Endodermal cell (in vitro differentiated cells): ENCODE results near the gene ACOT7. TPM values are rescaled to one million over a fixed set of nuclear protein-coding genes. Genes with fewer than 3 reads are reported as not detected.

Experiments
- DNase-seq: peaks from one replicate; pipeline ENCODE4 v3.0.0-alpha.2; 2017
- H3K27ac ChIP-seq: 2 replicates; pipeline ENCODE4 v1.5.1; 2013; ENCODE audit warnings: mild to moderate bottlenecking, low read depth, low read length, moderate library complexity
- H3K27me3 ChIP-seq: 2 replicates; pipeline ENCODE4 v1.6.1; 2013; ENCODE audit warnings: mild to moderate bottlenecking, low read length, moderate library complexity; ENCODE audit not compliant: insufficient read depth, control insufficient read depth, poor library complexity, severe bottlenecking
- H3K36me3 ChIP-seq: 2 replicates; pipeline ENCODE4 v1.7.0; 2013; ENCODE audit warnings: mild to moderate bottlenecking, low read length, moderate library complexity; ENCODE audit not compliant: control insufficient read depth, insufficient read depth
- H3K4me1 ChIP-seq: one replicate; pipeline ENCODE4 v1.7.0; 2013; ENCODE audit warnings: low read length; ENCODE audit not compliant: control insufficient read depth, insufficient read depth
- H3K4me3 ChIP-seq: 2 replicates; pipeline ENCODE4 v1.5.1; 2013; ENCODE audit warnings: mild to moderate bottlenecking, low read length, moderate library complexity
- H3K9ac ChIP-seq: 2 replicates; pipeline ENCODE4 v1.6.1; 2013; ENCODE audit warnings: mild to moderate bottlenecking, low read length, moderate library complexity; ENCODE audit not compliant: poor library complexity, severe bottlenecking; ENCODE audit errors: extremely low read depth
- H3K9me3 ChIP-seq: 2 replicates; pipeline ENCODE4 v1.6.1; 2013; ENCODE audit warnings: mild to moderate bottlenecking, low read length, moderate library complexity; ENCODE audit not compliant: control insufficient read depth
- H3K27ac Mint-ChIP-seq: 2 replicates; pipeline ENCODE4 v1.8.0; 2020; ENCODE audit warnings: mixed read lengths
- H3K27me3 Mint-ChIP-seq: 2 replicates; pipeline ENCODE4 v1.8.0; 2021; ENCODE audit warnings: mild to moderate bottlenecking, mixed read lengths; ENCODE audit not compliant: insufficient read depth
- H3K36me3 Mint-ChIP-seq: 2 replicates; pipeline ENCODE4 v1.8.0; 2020; ENCODE audit warnings: low read depth, mixed read lengths
- H3K4me1 Mint-ChIP-seq: 2 replicates; pipeline ENCODE4 v1.8.0; 2020; ENCODE audit warnings: mixed read lengths
- H3K4me3 Mint-ChIP-seq: 2 replicates; pipeline ENCODE4 v1.8.0; 2020; ENCODE audit warnings: mild to moderate bottlenecking, moderate library complexity, mixed read lengths
- H3K9me3 Mint-ChIP-seq: 2 replicates; pipeline ENCODE4 v1.8.0; 2020; ENCODE audit warnings: mild to moderate bottlenecking, mixed read lengths
- WGBS, 2 experiments: methylation state at CpG; one replicate each; pipeline versions ENCODE4 v1.1.5 to v1.1.7; 2013; ENCODE audit warnings: missing lambda C conversion rate in 2 of 2, mixed read lengths in 1 of 2; ENCODE audit not compliant: insufficient coverage in 1 of 2, insufficient read length in 1 of 2; 5-methylcytosine and 5-hydroxymethylcytosine counted together
- total RNA-seq, 2 donors: library from RNA; stranded (reverse); fragmentation: NEBNext Ultra II Directional in 1 of 2; extraction: Animal tissue kit (Norgen Biotek cat#: 25700) in 1 of 2; gene quantifications; 2 replicates in 1 of 2; 3 replicates in 1 of 2; pipeline ENCODE4 v1.2.1, GENCODE V29; 2021
- TF ChIP-seq, protein P1 (sequence below): fragments of 200-600 bp; sonication (generic); conservative IDR thresholded peaks from 2 replicates; pipeline ENCODE4 v1.5.0; 2021; ENCODE audit warnings: antibody characterized with exemption, mild to moderate bottlenecking

Gene ACOT7
- total RNA-seq, 2 donors from 2014 or later, result 51.3 to 70.7 TPM

DNA sequence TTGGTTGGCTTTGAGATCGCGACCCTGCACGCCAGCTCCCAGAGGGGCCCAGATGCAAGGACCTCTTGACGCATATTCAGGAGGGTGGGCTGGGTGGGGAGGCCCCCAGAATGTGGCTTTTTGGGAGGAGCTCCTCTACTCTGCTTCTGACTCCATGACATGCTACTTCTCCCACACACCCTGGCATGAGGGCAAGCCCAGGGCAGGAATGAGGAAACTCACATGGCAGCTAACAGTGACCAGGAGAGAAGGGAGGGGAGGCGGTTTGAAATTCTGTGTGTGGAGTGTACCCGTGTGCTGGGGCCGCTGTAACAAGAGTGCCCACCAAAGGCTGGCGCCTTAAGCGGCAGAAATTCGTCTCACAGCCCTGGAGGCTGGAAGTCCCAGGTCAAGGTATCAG is 71.4 kb downstream of the ACOT7 start:
- Histone ChIP-seq H3K4me1 (no peaks in the 10 kb centered on the region), H3K9me3 (no peaks in the 10 kb centered on the region), H3K27me3 (no peaks in the 10 kb centered on the region), H3K36me3 (no peaks in the 10 kb centered on the region), H3K4me3 (no peak overlapping the region), H3K27ac (no peak overlapping the region), H3K9ac (no peak overlapping the region)
- 95 to 96% methylated on average over 10 of the region's 10 CpGs for WGBS, 2 experiments
- H3K27ac Mint-ChIP-seq, result no peak overlapping the region
- H3K4me1 Mint-ChIP-seq, result no peaks in the 10 kb centered on the region
- H3K9me3 Mint-ChIP-seq, result no peaks in the 10 kb centered on the region
- DNase-seq, result no peak
- H3K4me3 Mint-ChIP-seq, result no peak overlapping the region
- peaks cover 12% of the 10 kb centered on the region for H3K36me3 Mint-ChIP-seq
- H3K27me3 Mint-ChIP-seq, result no peaks in the 10 kb centered on the region
- TF ChIP-seq, protein P1, sequence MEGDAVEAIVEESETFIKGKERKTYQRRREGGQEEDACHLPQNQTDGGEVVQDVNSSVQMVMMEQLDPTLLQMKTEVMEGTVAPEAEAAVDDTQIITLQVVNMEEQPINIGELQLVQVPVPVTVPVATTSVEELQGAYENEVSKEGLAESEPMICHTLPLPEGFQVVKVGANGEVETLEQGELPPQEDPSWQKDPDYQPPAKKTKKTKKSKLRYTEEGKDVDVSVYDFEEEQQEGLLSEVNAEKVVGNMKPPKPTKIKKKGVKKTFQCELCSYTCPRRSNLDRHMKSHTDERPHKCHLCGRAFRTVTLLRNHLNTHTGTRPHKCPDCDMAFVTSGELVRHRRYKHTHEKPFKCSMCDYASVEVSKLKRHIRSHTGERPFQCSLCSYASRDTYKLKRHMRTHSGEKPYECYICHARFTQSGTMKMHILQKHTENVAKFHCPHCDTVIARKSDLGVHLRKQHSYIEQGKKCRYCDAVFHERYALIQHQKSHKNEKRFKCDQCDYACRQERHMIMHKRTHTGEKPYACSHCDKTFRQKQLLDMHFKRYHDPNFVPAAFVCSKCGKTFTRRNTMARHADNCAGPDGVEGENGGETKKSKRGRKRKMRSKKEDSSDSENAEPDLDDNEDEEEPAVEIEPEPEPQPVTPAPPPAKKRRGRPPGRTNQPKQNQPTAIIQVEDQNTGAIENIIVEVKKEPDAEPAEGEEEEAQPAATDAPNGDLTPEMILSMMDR, result no peak

DNA sequence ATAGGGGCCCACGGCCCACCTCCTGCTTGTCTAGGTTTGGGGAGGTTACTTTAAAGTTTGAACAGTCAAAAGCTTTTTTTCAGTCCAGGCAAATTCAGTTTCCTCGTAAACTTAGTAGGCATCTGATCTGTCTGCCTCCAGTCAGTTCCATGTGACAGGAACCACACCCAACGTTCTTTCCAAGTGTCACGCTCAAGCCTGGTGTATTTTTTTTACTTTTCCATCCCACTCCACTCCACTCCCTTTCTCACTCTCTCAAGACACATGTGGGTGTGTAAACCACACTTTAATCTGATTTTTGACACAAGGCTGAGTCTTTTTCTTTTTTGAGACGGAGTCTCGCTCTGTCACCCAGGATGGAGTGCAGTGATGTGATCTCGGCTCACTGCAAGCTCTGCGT is 72.4 kb downstream of the ACOT7 start:
- no peak overlapping the region for H3K27ac Mint-ChIP-seq
- H3K27ac ChIP-seq, result no peak overlapping the region
- no peaks in the 10 kb centered on the region for H3K27me3 ChIP-seq
- WGBS, 2 experiments, result 88 to 94% methylated on average over 8 of the region's 8 CpGs
- no peak overlapping the region for H3K4me3 Mint-ChIP-seq
- no peaks in the 10 kb centered on the region for H3K27me3 Mint-ChIP-seq
- no peak overlapping the region for H3K9ac ChIP-seq
- H3K4me1 ChIP-seq, result no peaks in the 10 kb centered on the region
- no peaks in the 10 kb centered on the region for H3K9me3 ChIP-seq
- H3K36me3 Mint-ChIP-seq, result peaks cover 18% of the 10 kb centered on the region
- DNase-seq, result no peak
- TF ChIP-seq, protein P1, result no peak
- no peak overlapping the region for H3K4me3 ChIP-seq
- H3K36me3 ChIP-seq, result peaks cover 5% of the 10 kb centered on the region
- no peaks in the 10 kb centered on the region for H3K9me3 Mint-ChIP-seq
- H3K4me1 Mint-ChIP-seq, result no peaks in the 10 kb centered on the region

DNA sequence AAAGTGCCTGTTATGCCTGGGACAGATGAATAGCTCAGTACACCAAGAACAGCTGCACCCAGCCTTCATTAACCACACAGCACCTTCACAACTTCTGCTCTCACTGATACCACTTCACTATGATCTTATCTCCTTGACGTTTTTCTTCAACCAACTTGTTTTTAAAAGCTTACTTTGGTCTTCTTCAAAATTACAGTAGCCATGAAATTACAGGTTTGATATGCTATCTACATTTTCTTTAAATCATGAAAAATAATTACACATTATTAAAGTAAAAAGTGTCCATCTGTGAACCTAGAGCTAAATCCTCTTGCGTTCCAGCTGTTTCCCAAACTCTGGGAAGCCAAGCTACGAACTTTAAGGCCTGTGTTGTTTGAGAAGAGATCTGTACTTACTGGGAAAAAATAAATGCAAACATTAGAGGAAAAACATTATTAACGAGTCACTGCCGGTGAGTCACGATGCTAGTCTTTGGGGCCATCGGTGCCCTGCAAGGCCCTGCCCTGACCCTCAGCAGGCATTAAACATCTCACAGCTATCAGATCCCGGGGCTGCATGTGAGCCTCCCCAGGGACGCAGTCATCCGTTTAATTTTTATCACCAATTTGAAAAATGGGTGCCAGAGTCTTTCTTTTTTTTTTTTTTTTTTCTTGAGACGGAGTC is 76.3 kb downstream of the ACOT7 start:
- Mint-ChIP-seq H3K9me3 (no peaks in the 10 kb centered on the region), H3K4me3 (no peak overlapping the region), H3K27me3 (no peaks in the 10 kb centered on the region), H3K27ac (no peak overlapping the region), H3K4me1 (no peaks in the 10 kb centered on the region), H3K36me3 (peaks cover 30% of the 10 kb centered on the region)
- no peak overlapping the region for H3K27ac ChIP-seq
- no peak for DNase-seq
- H3K27me3 ChIP-seq, result no peaks in the 10 kb centered on the region
- H3K9me3 ChIP-seq, result no peaks in the 10 kb centered on the region
- 87 to 90% methylated on average over 5 to 11 of the region's 11 CpGs for WGBS, 2 experiments
- TF ChIP-seq, protein P1, result no peak
- peaks cover 5% of the 10 kb centered on the region for H3K36me3 ChIP-seq
- H3K4me3 ChIP-seq, result no peak overlapping the region
- no peaks in the 10 kb centered on the region for H3K4me1 ChIP-seq
- H3K9ac ChIP-seq, result no peak overlapping the region
